Uterus (tissue), 4 donors: ENCODE data around the gene GPATCH8. TPM values are rescaled to one million over a fixed set of nuclear protein-coding genes. Genes with fewer than 3 reads are reported as not detected.

Experiments used
- DNase-seq, 2 donors: peaks; one replicate each; pipeline ENCODE4 v3.0.0-alpha.2; 2019 to 2020
- H3K27ac ChIP-seq, 2 donors: fragments of 200-600 bp; sonication (generic); 1 replicate in 1 of 2; 2 replicates in 1 of 2; pipeline ENCODE4 v1.5.1; 2016 to 2018
- H3K27me3 ChIP-seq, 2 donors: fragments of 200-600 bp; sonication (generic); one replicate each; pipeline ENCODE4 v1.5.1; 2018 to 2019; ENCODE audit warnings: control low read depth in 1 of 2
- H3K36me3 ChIP-seq, 2 donors: fragments of 200-600 bp; sonication (generic); one replicate each; pipeline ENCODE4 v1.5.1; 2019; ENCODE audit warnings: control low read depth in 1 of 2
- H3K4me1 ChIP-seq, 2 donors: fragments of 200-600 bp; sonication (generic); one replicate each; pipeline ENCODE4 v1.5.1; 2018 to 2019; ENCODE audit warnings: control low read depth in 1 of 2
- H3K4me3 ChIP-seq, 2 donors: fragments of 200-600 bp; sonication (generic); 1 replicate in 1 of 2; 2 replicates in 1 of 2; pipeline ENCODE4 v1.5.1; 2018 to 2019; ENCODE audit warnings: mild to moderate bottlenecking in 1 of 2
- H3K9me3 ChIP-seq, 2 donors: fragments of 200-600 bp; sonication (generic); one replicate each; pipeline ENCODE4 v1.5.1; 2019; ENCODE audit warnings: control low read depth in 1 of 2
- CTCF ChIP-seq, 4 experiments: fragments of 200-600 bp in 2 of 4; fragments of 450-650 bp in 2 of 4; sonication (generic) in 2 of 4; IDR thresholded peaks; one replicate each; pipeline ENCODE4 v1.5.1; 2016 to 2019; ENCODE audit warnings: antibody characterized with exemption in 4 of 4, mild to moderate bottlenecking in 2 of 4, moderate library complexity in 1 of 4
- POLR2A ChIP-seq, 2 donors: fragments of 450-650 bp; IDR thresholded peaks; one replicate each; pipeline ENCODE4 v1.6.1; 2016; ENCODE audit warnings: antibody characterized with exemption in 2 of 2, mild to moderate bottlenecking in 1 of 2, moderate library complexity in 1 of 2
- intact Hi-C: fragments of 100-400 bp; cut with DNase I; formaldehyde crosslinking; loops from one replicate; pipeline ENCODE4 v1.15.1; 2023; ENCODE audit warnings: low total_unique reads
- total RNA-seq, 4 donors: library from RNA; depleted of rRNA in 3 of 4; stranded (reverse); fragments of >200 nt in 3 of 4; gene quantifications; one replicate each; pipeline versions ENCODE4 v1.1.0 to v1.2.4, GENCODE V29; 2014 to 2023
- donor health status: DM: yes; HTN: yes; CAD: no.

The GPATCH8 gene
- total RNA-seq, 4 donors from 2014 or later, result 26.9 to 90.0 (median 77.8) TPM

- TF ChIP-seq POLR2A (IDR thresholded peaks at IDR 0.05) (no peak), CTCF (IDR thresholded peaks at IDR 0.05) (no peak)
Observed at GRCh38 chr17:44389723-44390202, 113.4 kb downstream of the GPATCH8 start.

GRCh38 chr17:44389281-44389680 lies 113.9 kb downstream of the GPATCH8 start, which contains the start of gene ITGA2B:
TSS of gene ITGA2B (minus strand) at chr17:44389649. CDS start at chr17:44389473, 176 bp downstream.
- no peak for TF ChIP-seq POLR2A (IDR thresholded peaks at IDR 0.05)
- TF ChIP-seq CTCF (IDR thresholded peaks at IDR 0.05), result no peak
- intact Hi-C loops, result no loop called here
- no peak within 1 kb of the TSS for H3K27ac ChIP-seq
- DNase-seq, result no peak
- no peak within 1 kb of the TSS for H3K4me3 ChIP-seq
- H3K36me3 ChIP-seq, result no peaks in the 10 kb centered on the region
- no peaks in the 10 kb centered on the region for H3K4me1 ChIP-seq
- no peaks in the 10 kb centered on the region for H3K27me3 ChIP-seq
- H3K9me3 ChIP-seq, result no peaks in the 10 kb centered on the region

More at GRCh38 chr17:44389723-44390202, 113.4 kb downstream of the GPATCH8 start:
- Histone ChIP-seq H3K27me3 (no peaks in the 10 kb centered on the region), H3K36me3 (no peaks in the 10 kb centered on the region), H3K27ac (no peak overlapping the region), H3K9me3 (no peaks in the 10 kb centered on the region), H3K4me3 (no peak overlapping the region), H3K4me1 (no peaks in the 10 kb centered on the region)
- intact Hi-C loops, result no loop called here
- no peak for DNase-seq

- no peak for DNase-seq
- no peak for TF ChIP-seq CTCF (IDR thresholded peaks at IDR 0.05)
- no peak for TF ChIP-seq POLR2A (IDR thresholded peaks at IDR 0.05)
- Histone ChIP-seq H3K36me3 (no peaks in the 10 kb centered on the region), H3K4me3 (no peak overlapping the region), H3K9me3 (no peaks in the 10 kb centered on the region), H3K27ac (no peak overlapping the region), H3K27me3 (no peaks in the 10 kb centered on the region), H3K4me1 (no peaks in the 10 kb centered on the region)
- intact Hi-C loops, result no loop called here
Observed at GRCh38 chr17:44387804-44388203, 115.4 kb downstream of the GPATCH8 start.

GRCh38 chr17:44386182-44386525 lies 117.1 kb downstream of the GPATCH8 start:
- Histone ChIP-seq H3K4me1 (no peaks in the 10 kb centered on the region), H3K9me3 (no peaks in the 10 kb centered on the region), H3K4me3 (peak overlapping the region in 1 of 2 donors; percentile 45), H3K27ac (peak overlapping the region in 1 of 2 donors; percentile 69), H3K27me3 (no peaks in the 10 kb centered on the region), H3K36me3 (no peaks in the 10 kb centered on the region)
- no peak for DNase-seq
- TF ChIP-seq CTCF (IDR thresholded peaks at IDR 0.05) (no peak), POLR2A (IDR thresholded peaks at IDR 0.05) (no peak)
- intact Hi-C loops, result no loop called here

GRCh38 chr17:44385287-44386181 lies 117.7 kb downstream of the GPATCH8 start:
- H3K4me1 ChIP-seq, result no peaks in the 10 kb centered on the region
- H3K27me3 ChIP-seq, result no peaks in the 10 kb centered on the region
- H3K27ac ChIP-seq, result peak overlapping the region; percentile 23 to 69
- intact Hi-C loops, result no loop called here
- no peaks in the 10 kb centered on the region for H3K9me3 ChIP-seq
- no peaks in the 10 kb centered on the region for H3K36me3 ChIP-seq
- DNase-seq, result peak; percentile 89
- peak overlapping the region; percentile 35 to 45 for H3K4me3 ChIP-seq
- TF ChIP-seq CTCF (IDR thresholded peaks at IDR 0.05) (peak in 1 of 4 experiments; percentile 0), POLR2A (IDR thresholded peaks at IDR 0.05) (peak; percentile 28 to 68)
